PFSK-1 (cell line): Measurements from ENCODE around the gene LIPC.

Source experiments
- FOXP2 ChIP-seq: optimal IDR thresholded peaks from 2 replicates; pipeline ENCODE3; 2011; ENCODE audit warnings: borderline replicate concordance, control low read depth, inconsistent platforms; ENCODE audit not compliant: insufficient read depth; ENCODE audit errors: extremely low read length, extremely low read depth
- POLR2AphosphoS5 ChIP-seq: IDR thresholded peaks from 2 replicates; pipeline ENCODE4 v1.6.1; 2012; ENCODE audit warnings: low read depth, mild to moderate bottlenecking, control low read depth, low read length, moderate library complexity
- REST ChIP-seq, 2 experiments: IDR thresholded peaks; 2 replicates each; pipeline versions ENCODE4 v1.6.1 to v1.8.0; 2011 to 2012; ENCODE audit warnings: low read depth in 2 of 2, low read length in 2 of 2, control low read depth in 1 of 2, inconsistent platforms in 1 of 2, mild to moderate bottlenecking in 1 of 2, moderate library complexity in 1 of 2; ENCODE audit not compliant: insufficient read depth in 1 of 2
- SIN3A ChIP-seq: IDR thresholded peaks from 2 replicates; pipeline ENCODE4 v1.6.1; 2012; ENCODE audit warnings: mild to moderate bottlenecking, low read length, moderate library complexity, borderline replicate concordance; ENCODE audit not compliant: insufficient read depth
- TAF1 ChIP-seq: IDR thresholded peaks from 2 replicates; pipeline ENCODE4 v1.6.1; 2012; ENCODE audit warnings: low read length, control low read depth, borderline replicate concordance; ENCODE audit not compliant: insufficient read depth

Gene LIPC

GRCh38 chr15:58452775-58453174 is 21.0 kb downstream of the LIPC start:
- TF ChIP-seq POLR2AphosphoS5 (no peak), SIN3A (no peak), FOXP2 (no peak), REST (IDR thresholded peaks at IDR 0.05; ENCODE audit: insufficient read depth in 1 of 2, low read depth in 2 of 2, low read length in 2 of 2) (no peak), TAF1 (no peak)

GRCh38 chr15:58453931-58454793 is 22.4 kb downstream of the LIPC start:
- TF ChIP-seq TAF1 (no peak), SIN3A (no peak), FOXP2 (no peak), REST (IDR thresholded peaks at IDR 0.05; ENCODE audit: insufficient read depth in 1 of 2, low read depth in 2 of 2, low read length in 2 of 2) (no peak), POLR2AphosphoS5 (no peak)

- TF ChIP-seq REST (IDR thresholded peaks at IDR 0.05; ENCODE audit: insufficient read depth in 1 of 2, low read depth in 2 of 2, low read length in 2 of 2) (no peak), POLR2AphosphoS5 (no peak), TAF1 (no peak), SIN3A (no peak), FOXP2 (no peak)
These were observed 23.2 kb downstream of the LIPC start for GRCh38 chr15:58454950-58455401.

DNA sequence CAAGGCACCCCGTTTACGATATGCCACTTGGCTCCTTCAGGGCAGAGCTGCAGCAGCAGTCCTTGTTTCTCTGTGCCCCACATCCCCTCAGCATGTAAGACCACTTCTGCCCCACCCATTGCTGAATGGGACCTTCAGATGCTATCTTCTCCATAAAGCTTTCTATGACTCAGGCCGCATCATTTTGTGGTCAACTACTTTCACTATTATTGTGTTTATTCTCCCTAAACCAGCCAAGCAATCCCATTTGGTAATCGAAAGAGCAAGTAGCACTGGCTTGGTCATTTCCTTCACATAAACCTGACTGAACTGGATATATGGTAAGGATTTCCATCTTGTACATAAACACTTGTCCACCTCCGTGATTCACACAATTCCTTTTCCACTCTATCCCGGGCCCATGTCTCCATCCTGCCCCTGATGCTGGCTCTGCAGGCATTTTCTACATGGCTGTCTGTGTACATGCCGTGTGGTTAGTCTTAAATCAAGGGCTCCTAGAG is 25.7 kb downstream of the LIPC start:
- TF ChIP-seq REST (IDR thresholded peaks at IDR 0.05; ENCODE audit: insufficient read depth in 1 of 2, low read depth in 2 of 2, low read length in 2 of 2) (no peak), TAF1 (no peak), SIN3A (no peak), FOXP2 (no peak), POLR2AphosphoS5 (no peak)
